GM12801 (cell line): ENCODE data around the gene PLCD1.

ENCODE experiments used
- CTCF ChIP-seq: IDR thresholded peaks from one replicate; pipeline ENCODE4 v1.5.1; 2011; ENCODE audit warnings: control low read depth; ENCODE audit not compliant: insufficient read length; ENCODE audit errors: extremely low read depth

The PLCD1 gene

GRCh38 chr3:38039899-38040261, 10.4 kb upstream of the PLCD1 start:
- no peak for TF ChIP-seq CTCF

- no peak for TF ChIP-seq CTCF
Measured at GRCh38 chr3:38039101-38039898, 9.9 kb upstream of the PLCD1 start, which contains the start of gene DLEC1. Gene DLEC1, plus strand, starts transcription at chr3:38039208. Its CDS starts 18 bp downstream, at chr3:38039226.

- TF ChIP-seq CTCF: no peak
Measured at GRCh38 chr3:38038447-38038911, 9.0 kb upstream of the PLCD1 start.

- TF ChIP-seq CTCF: no peak
Measured at GRCh38 chr3:38036906-38037305, 7.5 kb upstream of the PLCD1 start.

- no peak for TF ChIP-seq CTCF
Measured at GRCh38 chr3:38036286-38036685, 6.8 kb upstream of the PLCD1 start.

GRCh38 chr3:38032328-38032865, 3.0 kb upstream of the PLCD1 start:
- TF ChIP-seq CTCF: no peak

GRCh38 chr3:38031022-38031994, 1.9 kb upstream of the PLCD1 start:
- no peak for TF ChIP-seq CTCF
